HUES6 (cell line): Measurements from ENCODE around the gene TRMO.

Experiments used
- H3K27ac ChIP-seq: 2 replicates; pipeline ENCODE4 v1.7.0; 2013; ENCODE audit warnings: low read depth, mild to moderate bottlenecking, low read length, inconsistent platforms
- H3K27me3 ChIP-seq: 2 replicates; pipeline ENCODE4 v1.6.1; 2013; ENCODE audit warnings: low read length; ENCODE audit not compliant: control insufficient read depth, insufficient read depth
- H3K36me3 ChIP-seq: 2 replicates; pipeline ENCODE4 v1.6.1; 2013; ENCODE audit warnings: low read length; ENCODE audit not compliant: control insufficient read depth, insufficient read depth
- H3K4me1 ChIP-seq: 2 replicates; pipeline ENCODE4 v1.6.1; 2013; ENCODE audit warnings: low read length; ENCODE audit not compliant: control insufficient read depth, insufficient read depth
- H3K4me3 ChIP-seq: 2 replicates; pipeline ENCODE4 v1.5.1; 2013; ENCODE audit warnings: low read depth, low read length
- H3K9ac ChIP-seq: one replicate; pipeline ENCODE4 v1.6.1; 2013; ENCODE audit warnings: mild to moderate bottlenecking, low read length
- H3K9me3 ChIP-seq: 2 replicates; pipeline ENCODE4 v1.6.1; 2013; ENCODE audit warnings: low read depth, low read length; ENCODE audit not compliant: control insufficient read depth, insufficient read depth

TRMO gene

DNA sequence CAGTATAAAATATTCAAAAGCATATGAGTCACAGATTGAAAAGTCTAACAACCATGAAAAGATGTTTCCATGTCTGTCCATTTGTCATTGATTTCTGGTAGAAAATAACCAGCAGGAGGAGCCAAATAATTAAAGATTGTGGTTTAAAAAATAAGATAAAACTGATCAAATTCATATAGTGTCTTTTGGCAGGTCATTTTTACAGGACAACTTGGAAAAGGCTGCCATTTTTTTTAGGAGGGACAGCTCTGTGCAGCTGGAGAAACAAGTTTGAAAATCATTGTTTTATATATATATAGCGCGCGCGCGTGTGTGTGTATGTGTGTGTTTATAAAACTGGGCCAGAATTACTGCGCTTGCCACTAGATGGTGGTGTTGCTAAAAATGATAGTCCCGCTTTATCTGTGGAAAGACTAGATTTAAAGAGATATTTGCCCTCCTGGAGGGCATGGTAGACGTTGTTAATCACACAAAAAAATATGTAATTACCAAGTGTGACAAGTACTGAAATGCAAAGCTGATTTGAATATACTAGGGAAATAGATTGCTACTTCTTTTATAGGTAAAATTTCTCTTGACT is 1.3 kb upstream of the TRMO start:
- H3K9me3 ChIP-seq, result no peaks in the 10 kb centered on the region

DNA sequence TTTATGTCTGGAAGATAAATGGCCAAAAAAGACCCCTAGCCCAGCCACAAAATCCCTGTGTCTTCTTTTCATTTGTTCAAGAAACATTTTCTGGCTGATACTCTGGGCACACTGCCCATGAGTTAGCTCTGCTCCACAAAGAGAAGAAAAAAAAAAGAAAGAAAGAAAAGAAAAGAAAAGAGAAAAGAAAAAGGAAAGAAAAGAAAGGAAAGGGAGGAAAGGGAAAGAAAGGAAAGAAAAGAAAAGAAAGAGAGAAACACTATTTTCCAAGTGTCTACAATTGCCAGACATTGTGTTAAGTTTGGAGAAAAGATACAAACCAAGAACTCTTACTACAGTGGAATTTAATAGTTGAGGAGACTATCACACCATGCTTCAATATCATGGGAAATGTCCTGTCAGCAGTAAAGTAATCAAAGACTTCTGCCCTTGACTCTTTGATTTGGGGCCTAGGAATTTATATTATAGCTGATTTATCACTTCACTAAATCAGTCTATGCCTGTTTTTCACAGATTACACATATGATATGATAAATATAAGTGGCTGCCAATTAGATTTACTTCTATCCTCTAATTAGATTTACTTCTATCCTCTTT is 3.0 kb downstream of the TRMO start:
- Histone ChIP-seq H3K27ac (no peak overlapping the region), H3K27me3 (peaks cover 6% of the 10 kb centered on the region), H3K4me1 (no peaks in the 10 kb centered on the region), H3K4me3 (no peak overlapping the region), H3K36me3 (peaks cover 3% of the 10 kb centered on the region), H3K9me3 (no peaks in the 10 kb centered on the region), H3K9ac (no peak overlapping the region)

More for the DNA sequence above, 1.3 kb upstream of the TRMO start:
- no peak overlapping the region for H3K9ac ChIP-seq
- H3K27ac ChIP-seq, result no peak overlapping the region
- H3K27me3 ChIP-seq, result peaks cover 36% of the 10 kb centered on the region
- no peaks in the 10 kb centered on the region for H3K4me1 ChIP-seq
- no peaks in the 10 kb centered on the region for H3K36me3 ChIP-seq
- H3K4me3 ChIP-seq, result peak overlapping the region; percentile 74; the same call in 1 of the 2 replicates

DNA sequence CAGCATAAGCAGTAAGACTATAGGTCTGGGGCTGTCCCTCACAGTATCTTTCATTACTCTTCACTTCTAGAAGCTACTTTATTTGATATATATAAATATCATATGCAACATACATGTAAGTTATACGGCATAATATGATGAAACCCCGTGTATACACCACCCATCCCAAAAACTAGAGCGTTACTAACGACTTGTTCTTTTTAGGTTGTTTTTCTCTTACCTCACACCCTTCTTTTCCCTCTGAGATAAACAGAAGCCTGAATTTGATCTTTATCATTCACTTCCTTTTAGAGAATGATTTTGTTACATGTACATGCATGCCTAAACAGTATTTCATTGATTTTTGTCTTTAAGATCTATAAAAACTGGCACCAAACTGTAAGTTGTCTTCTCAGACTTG is 3.7 kb downstream of the TRMO start:
- Histone ChIP-seq H3K9ac (no peak overlapping the region), H3K27ac (no peak overlapping the region)

DNA sequence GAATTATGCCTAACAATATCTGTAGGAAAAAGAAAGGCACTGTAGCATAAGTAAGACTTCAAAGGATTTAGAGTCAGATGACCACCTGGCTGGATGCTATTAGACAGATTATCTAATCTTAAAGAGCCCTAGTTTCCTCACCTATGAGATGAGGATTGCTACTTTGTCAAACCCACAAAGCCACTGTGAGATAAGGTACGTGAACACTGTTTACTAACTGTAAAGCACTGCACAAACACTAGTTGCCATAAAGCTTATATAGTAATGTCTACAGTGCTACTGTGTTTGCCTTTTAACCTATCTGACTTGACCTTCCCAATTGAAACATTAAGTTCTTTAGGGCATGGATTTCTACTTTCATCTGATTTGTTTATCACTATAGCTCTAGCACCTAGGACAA is 10.3 kb downstream of the TRMO start:
- peaks cover 40% of the 10 kb centered on the region for H3K36me3 ChIP-seq
- no peaks in the 10 kb centered on the region for H3K9me3 ChIP-seq
- H3K9ac ChIP-seq, result no peak overlapping the region
- no peaks in the 10 kb centered on the region for H3K27me3 ChIP-seq
- no peaks in the 10 kb centered on the region for H3K4me1 ChIP-seq
- no peak overlapping the region for H3K4me3 ChIP-seq
- H3K27ac ChIP-seq, result no peak overlapping the region

More for the DNA sequence above, 3.7 kb downstream of the TRMO start:
- Histone ChIP-seq H3K9me3 (no peaks in the 10 kb centered on the region), H3K36me3 (peaks cover 3% of the 10 kb centered on the region), H3K27me3 (no peaks in the 10 kb centered on the region), H3K4me3 (no peak overlapping the region), H3K4me1 (no peaks in the 10 kb centered on the region)

DNA sequence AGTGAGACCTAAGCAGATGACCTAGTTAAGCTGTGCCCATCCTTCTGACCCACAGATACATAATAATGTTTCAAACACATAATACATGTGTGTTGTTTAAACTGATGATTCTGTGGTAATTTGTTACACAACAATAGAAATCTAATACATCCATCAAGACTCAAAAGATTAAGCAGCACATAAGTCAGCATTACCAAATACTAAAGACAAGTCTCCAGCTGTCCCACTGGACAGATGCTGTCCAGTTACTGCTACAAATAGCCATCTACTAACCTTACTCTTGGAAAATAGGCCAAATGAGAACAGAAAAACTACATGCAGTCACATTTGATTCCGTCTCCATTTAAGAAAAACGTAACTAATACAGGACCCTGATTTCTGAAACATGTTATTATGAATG is 10.8 kb downstream of the TRMO start:
- H3K27ac ChIP-seq, result no peak overlapping the region
- no peak overlapping the region for H3K4me3 ChIP-seq
- H3K4me1 ChIP-seq, result no peaks in the 10 kb centered on the region
- no peak overlapping the region for H3K9ac ChIP-seq
- H3K9me3 ChIP-seq, result no peaks in the 10 kb centered on the region
- no peaks in the 10 kb centered on the region for H3K27me3 ChIP-seq
- H3K36me3 ChIP-seq, result peaks cover 40% of the 10 kb centered on the region

- no peak overlapping the region for H3K4me3 ChIP-seq
- H3K9me3 ChIP-seq, result no peaks in the 10 kb centered on the region
- peaks cover 36% of the 10 kb centered on the region for H3K36me3 ChIP-seq
- H3K4me1 ChIP-seq, result no peaks in the 10 kb centered on the region
- H3K27me3 ChIP-seq, result no peaks in the 10 kb centered on the region
- H3K9ac ChIP-seq, result no peak overlapping the region
- no peak overlapping the region for H3K27ac ChIP-seq
These were observed 11.9 kb downstream of the TRMO start for GRCh38 chr9:97910357-97910756.

DNA sequence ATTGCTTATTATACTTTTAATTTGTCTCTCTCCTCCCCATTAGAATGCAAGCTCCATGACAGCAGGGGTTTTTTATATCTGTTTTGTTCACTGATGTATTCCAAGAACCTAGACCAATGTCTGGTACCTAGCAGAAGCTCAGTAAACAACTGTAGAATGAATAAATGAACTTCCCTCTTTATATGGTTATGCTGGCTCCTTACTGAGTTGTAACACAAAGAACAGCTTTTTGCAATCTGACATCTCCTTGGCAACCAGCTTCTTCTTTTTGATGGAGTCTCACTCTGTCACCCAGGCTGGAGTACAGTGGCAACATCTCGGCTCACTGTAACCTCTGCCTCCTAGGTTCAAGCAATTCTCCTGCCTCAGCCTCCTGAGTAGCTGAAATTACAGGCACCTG is 13.6 kb downstream of the TRMO start:
- H3K27me3 ChIP-seq, result no peaks in the 10 kb centered on the region
- H3K9me3 ChIP-seq, result no peaks in the 10 kb centered on the region
- no peak overlapping the region for H3K4me3 ChIP-seq
- peaks cover 36% of the 10 kb centered on the region for H3K36me3 ChIP-seq
- no peaks in the 10 kb centered on the region for H3K4me1 ChIP-seq
- H3K9ac ChIP-seq, result no peak overlapping the region
- H3K27ac ChIP-seq, result no peak overlapping the region

- Histone ChIP-seq H3K9ac (no peak overlapping the region), H3K4me3 (no peak overlapping the region), H3K27ac (no peak overlapping the region), H3K4me1 (no peaks in the 10 kb centered on the region), H3K27me3 (no peaks in the 10 kb centered on the region), H3K9me3 (no peaks in the 10 kb centered on the region), H3K36me3 (peaks cover 31% of the 10 kb centered on the region)
These were observed 14.7 kb downstream of the TRMO start for GRCh38 chr9:97907632-97908031.

DNA sequence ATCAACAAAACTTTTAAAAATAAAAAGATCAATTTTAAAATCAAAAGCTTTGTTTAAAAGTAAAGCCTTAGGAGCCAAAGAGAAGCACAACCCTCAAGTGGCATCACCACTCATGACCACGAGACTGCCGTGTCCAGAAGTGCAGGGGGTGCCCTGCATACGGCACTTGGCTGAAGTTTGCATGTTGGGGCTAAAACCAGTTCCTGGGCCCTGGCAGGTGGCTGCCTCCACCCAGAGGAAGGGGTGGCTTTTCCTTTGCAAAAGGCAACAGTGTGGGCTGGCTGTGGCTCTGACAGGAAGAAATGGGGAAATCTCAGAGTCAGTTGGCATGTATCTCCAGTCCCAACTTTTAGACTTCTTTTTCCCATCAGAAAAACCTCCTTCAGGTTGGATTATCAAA is 15.3 kb downstream of the TRMO start:
- peaks cover 27% of the 10 kb centered on the region for H3K36me3 ChIP-seq
- no peak overlapping the region for H3K9ac ChIP-seq
- no peaks in the 10 kb centered on the region for H3K27me3 ChIP-seq
- no peak overlapping the region for H3K27ac ChIP-seq
- H3K9me3 ChIP-seq, result no peaks in the 10 kb centered on the region
- H3K4me3 ChIP-seq, result no peak overlapping the region
- no peaks in the 10 kb centered on the region for H3K4me1 ChIP-seq

DNA sequence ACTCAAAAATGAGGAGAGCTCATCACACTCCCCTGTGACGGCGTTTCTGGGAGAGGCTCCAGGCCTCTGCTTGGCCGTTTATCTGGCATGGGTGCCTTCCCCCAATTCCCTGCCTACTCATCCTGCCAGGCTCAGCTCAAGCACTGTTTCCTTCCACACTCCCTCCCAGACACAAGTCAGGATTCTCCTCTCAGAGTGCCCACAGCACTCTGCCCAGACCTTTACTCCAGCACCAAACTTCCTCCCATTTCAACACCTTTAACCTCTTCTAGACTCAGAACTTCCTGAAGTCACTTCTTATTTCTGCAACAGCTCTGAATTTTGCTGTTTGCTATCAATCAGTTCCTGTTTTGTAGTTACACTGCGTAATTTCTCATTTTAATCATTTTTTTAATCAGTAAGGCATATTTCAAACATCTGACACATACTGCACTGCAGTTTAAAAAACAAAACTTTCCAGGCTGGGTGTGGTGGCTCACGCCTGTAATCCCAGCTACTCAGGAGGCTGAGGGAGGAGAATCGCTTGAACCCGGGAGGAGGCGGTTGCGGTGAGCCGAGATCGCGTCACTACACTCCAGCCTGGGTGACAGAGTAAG is 16.0 kb downstream of the TRMO start:
- Histone ChIP-seq H3K4me1 (no peaks in the 10 kb centered on the region), H3K27ac (no peak overlapping the region), H3K27me3 (no peaks in the 10 kb centered on the region), H3K9ac (no peak overlapping the region), H3K4me3 (no peak overlapping the region), H3K36me3 (peaks cover 22% of the 10 kb centered on the region), H3K9me3 (no peaks in the 10 kb centered on the region)

- no peaks in the 10 kb centered on the region for H3K4me1 ChIP-seq
- no peaks in the 10 kb centered on the region for H3K9me3 ChIP-seq
- no peak overlapping the region for H3K4me3 ChIP-seq
- no peak overlapping the region for H3K27ac ChIP-seq
- H3K9ac ChIP-seq, result no peak overlapping the region
- no peaks in the 10 kb centered on the region for H3K27me3 ChIP-seq
- peaks cover 17% of the 10 kb centered on the region for H3K36me3 ChIP-seq
These were observed 17.1 kb downstream of the TRMO start for GRCh38 chr9:97905228-97905627.
